K562 (cell line): ENCODE measurements around the gene TNFRSF18. TPM values are rescaled to one million over a fixed set of nuclear protein-coding genes. Genes with fewer than 3 reads are reported as not detected.

Source experiments
- ATAC-seq: fragments of 200-7000 bp; cut with Tn5 transposase; 3 replicates; pipeline ENCODE4 v1.9.1; 2020; ENCODE audit warnings: moderate library complexity
- BruUV-seq: library from RNA; stranded (reverse); fragments of 400-500 nt; replicated peaks from 2 replicates; lab custom pipeline; 2021; lab: Mats Ljungman, UMichigan
- CTCF ChIA-PET: fragments of 300-600 bp; formaldehyde crosslinking; extraction: SDS; loops from one replicate; lab custom pipeline; 2021; ENCODE audit warnings: low intra/inter-chr PET ratio; lab: Yijun Ruan, JAX
- POLR2A ChIA-PET: fragments of 300-600, 350-650 bp; sonication (Branson Sonifier 250); formaldehyde crosslinking; extraction: SDS; loops from one replicate; lab custom pipeline; 2021; ENCODE audit warnings: antibody characterized with exemption, inconsistent platforms; lab: Yijun Ruan, JAX
- DNase-seq, 4 experiments: peaks; one replicate each; pipeline versions ENCODE4 v3.0.0 to v3.0.0-alpha.2; 2011 to 2018; ENCODE audit warnings: low spot score in 3 of 4, mixed read lengths in 3 of 4; ENCODE audit errors: extremely low read depth in 1 of 4
- FAIRE-seq: peaks from 2 replicates; lab custom pipeline; 2011; peaks lifted over from hg19 to GRCh38; lab: Jason Lieb, UNC
- H2AFZ ChIP-seq: 2 replicates; pipeline ENCODE4 v1.6.0; 2011; ENCODE audit warnings: low read depth, low read length, control low read depth, inconsistent platforms
- H3K27ac ChIP-seq: fragments of 200-600 bp; 3 replicates; pipeline ENCODE4 v1.8.0; 2011; ENCODE audit warnings: low read depth, mild to moderate bottlenecking, control low read depth, inconsistent platforms, low read length, moderate library complexity, mixed read lengths; ENCODE audit errors: extremely low read depth
- H3K27me3 ChIP-seq, 2 experiments: fragments of 300-600 bp in 1 of 2; 2 replicates in 1 of 2; 3 replicates in 1 of 2; pipeline versions ENCODE4 v1.6.0 to v1.8.0; 2011; ENCODE audit warnings: inconsistent platforms in 2 of 2, low read length in 2 of 2, mild to moderate bottlenecking in 1 of 2, mixed read lengths in 1 of 2, moderate library complexity in 1 of 2; ENCODE audit not compliant: control insufficient read depth in 2 of 2, insufficient read depth in 2 of 2
- H3K36me3 ChIP-seq: fragments of 300-600 bp; 3 replicates; pipeline ENCODE4 v1.8.0; 2011; ENCODE audit warnings: mild to moderate bottlenecking, low read length, inconsistent platforms; ENCODE audit not compliant: control insufficient read depth, insufficient read depth
- H3K4me1 ChIP-seq, 2 experiments: fragments of 200-600 bp in 1 of 2; replicated peaks in 1 of 2; 2 replicates in 1 of 2; 3 replicates in 1 of 2; pipeline versions ENCODE4 v1.5.1 to v1.8.0; 2011; ENCODE audit warnings: inconsistent platforms in 2 of 2, low read length in 2 of 2, mild to moderate bottlenecking in 1 of 2, mixed read lengths in 1 of 2, moderate library complexity in 1 of 2; ENCODE audit not compliant: control insufficient read depth in 2 of 2, insufficient read depth in 2 of 2
- H3K4me2 ChIP-seq: 2 replicates; pipeline ENCODE4 v1.6.1; 2011; ENCODE audit warnings: low read length, control low read depth, inconsistent platforms, mixed read lengths; ENCODE audit not compliant: insufficient read depth
- H3K4me3 ChIP-seq: fragments of 200-600 bp; sonication (generic), shearing (Covaris generic); 2 replicates; pipeline ENCODE4 v1.5.1; 2016; ENCODE audit warnings: control low read depth, inconsistent platforms
- H3K79me2 ChIP-seq: fragments of 200-600 bp; 3 replicates; pipeline ENCODE4 v1.8.0; 2011; ENCODE audit warnings: low read length, inconsistent platforms; ENCODE audit not compliant: control insufficient read depth, insufficient read depth
- H3K9ac ChIP-seq, 2 experiments: 2 replicates each; pipeline versions ENCODE4 v1.6.0 to v1.6.1; 2011; ENCODE audit warnings: low read depth in 2 of 2, low read length in 2 of 2, control low read depth in 1 of 2, inconsistent platforms in 1 of 2, mild to moderate bottlenecking in 1 of 2, mixed read lengths in 1 of 2; ENCODE audit not compliant: insufficient read depth in 1 of 2
- H3K9me1 ChIP-seq: one replicate; pipeline ENCODE4 v1.6.0; 2011; ENCODE audit warnings: inconsistent platforms, mild to moderate bottlenecking, low read length, moderate library complexity; ENCODE audit not compliant: control insufficient read depth, insufficient read depth
- H3K9me3 ChIP-seq: replicated peaks from 2 replicates; pipeline ENCODE4 v1.5.1; 2011; ENCODE audit warnings: low read depth, low read length, inconsistent platforms; ENCODE audit not compliant: control insufficient read depth, insufficient read depth
- H4K20me1 ChIP-seq: replicated peaks from 2 replicates; pipeline ENCODE4 v1.6.1; 2011; ENCODE audit warnings: low read length, inconsistent platforms, mixed read lengths; ENCODE audit not compliant: control insufficient read depth, insufficient read depth
- ARID1B ChIP-seq: fragments of 450-650 bp; IDR thresholded peaks from 2 replicates; pipeline ENCODE4 v1.6.1; 2016; ENCODE audit warnings: antibody characterized with exemption, mild to moderate bottlenecking, inconsistent platforms
- KLF10 ChIP-seq: fragments of 250-450 bp; sonication (Bioruptor Pico); IDR thresholded peaks from 2 replicates; pipeline ENCODE4 v1.6.1; 2021; ENCODE audit warnings: matching md5 sums
- SRF ChIP-seq, 2 experiments: fragments of 250-450, 450-650 bp in 1 of 2; sonication (Bioruptor Pico) in 1 of 2; sonication (generic) in 1 of 2; formaldehyde crosslinking; IDR thresholded peaks; 2 replicates each; pipeline versions ENCODE4 v1.5.0 to v1.5.1; 2020 to 2022; ENCODE audit warnings: mild to moderate bottlenecking in 1 of 2, missing genetic modification reagents in 1 of 2
- TEAD2 ChIP-seq: fragments of 450-650 bp; IDR thresholded peaks from 2 replicates; pipeline ENCODE4 v1.6.1; 2016; ENCODE audit warnings: missing genetic modification characterization, control low read depth, missing compliant biosample characterization
- TOE1 ChIP-seq, 2 experiments: fragments of 450-650 bp in 1 of 2; sonication (generic) in 1 of 2; formaldehyde crosslinking in 1 of 2; IDR thresholded peaks; 2 replicates each; pipeline versions ENCODE4 v1.7.1 to v1.8.0; 2016 to 2022; ENCODE audit warnings: borderline replicate concordance in 2 of 2, mild to moderate bottlenecking in 2 of 2, antibody characterized with exemption in 1 of 2, inconsistent platforms in 1 of 2, low read depth in 1 of 2, missing genetic modification reagents in 1 of 2, moderate library complexity in 1 of 2
- ZBTB7A ChIP-seq: IDR thresholded peaks from 2 replicates; pipeline ENCODE4 v1.6.1; 2011; ENCODE audit warnings: low read depth, mild to moderate bottlenecking, low read length, moderate library complexity, borderline replicate concordance; ENCODE audit not compliant: control insufficient read depth
- ZKSCAN3 ChIP-seq: fragments of 250-450 bp; sonication (Bioruptor Pico); IDR thresholded peaks from 2 replicates; pipeline ENCODE4 v1.4.0; 2020
- WGBS: fragments of 100-300 bp; shearing (Covaris generic); methylation state at CpG from one replicate; pipeline ENCODE4 v1.1.6; 2016; ENCODE audit warnings: low coverage, mixed read lengths; ENCODE audit not compliant: insufficient coverage; ENCODE audit errors: missing lambda C conversion rate; 5-methylcytosine and 5-hydroxymethylcytosine counted together
- in situ Hi-C: fragments of 300-500 bp; cut with MboI; formaldehyde crosslinking; loops from 4 replicates; pipeline ENCODE4 v1.15.0; 2018; ENCODE audit warnings: inconsistent platforms, mixed read lengths
- intact Hi-C: fragments of 100-400 bp; cut with micrococcal nuclease; formaldehyde crosslinking; loops from 2 replicates; pipeline ENCODE4 v1.14.2; 2022
- polyA plus RNA-seq, 8 experiments: library from polyadenylated mRNA; depleted of rRNA in 4 of 8; stranded (reverse) in 5 of 8; unstranded in 3 of 8; fragments of >200 nt; fragmentation: Nextera tagmentation in 2 of 8; fragmentation: Illumina TruSeq in 1 of 8; extraction: Ambion mirVana in 2 of 8; extraction: Trizol in 1 of 8; gene quantifications; 2 replicates each; pipeline versions ENCODE4 v1.2.1 to v1.2.3, GENCODE V29; 2011 to 2014; ENCODE audit warnings: inconsistent platforms in 1 of 8, missing spikeins in 1 of 8
- total RNA-seq, 7 experiments: library from RNA; depleted of rRNA in 6 of 7; stranded (reverse); fragments of >200 nt in 6 of 7; fragmentation: Illumina TruSeq in 2 of 7; extraction: Trizol in 2 of 7; gene quantifications; 2 replicates each; pipeline versions ENCODE4 v1.2.1 to v1.2.3, GENCODE V29; 2011 to 2021; ENCODE audit warnings: low replicate concordance in 1 of 7
- TF ChIP-seq, protein P1 (sequence below): fragments of 150-350 bp; conservative IDR thresholded peaks from 2 replicates; pipeline ENCODE4 v1.6.1; 2014; ENCODE audit warnings: low read length
- TF ChIP-seq, protein P2 (sequence below): fragments of 450-650 bp; IDR thresholded peaks from 2 replicates; pipeline ENCODE4 v1.6.1; 2017; ENCODE audit warnings: antibody characterized with exemption, mild to moderate bottlenecking
- TF ChIP-seq, protein P3 (sequence below): IDR thresholded peaks from 3 replicates; pipeline ENCODE4 v1.6.1; 2011; ENCODE audit warnings: borderline replicate concordance, mild to moderate bottlenecking, moderate library complexity; ENCODE audit not compliant: insufficient read length; ENCODE audit errors: extremely low read depth

Gene TNFRSF18
- total and polyA plus RNA-seq, 9 of the 15 experiments (the other 6 are each of a cell fraction or from before 2014, with no cell fraction given), result 0.24 to 0.27 TPM; not detected in 7

DNA sequence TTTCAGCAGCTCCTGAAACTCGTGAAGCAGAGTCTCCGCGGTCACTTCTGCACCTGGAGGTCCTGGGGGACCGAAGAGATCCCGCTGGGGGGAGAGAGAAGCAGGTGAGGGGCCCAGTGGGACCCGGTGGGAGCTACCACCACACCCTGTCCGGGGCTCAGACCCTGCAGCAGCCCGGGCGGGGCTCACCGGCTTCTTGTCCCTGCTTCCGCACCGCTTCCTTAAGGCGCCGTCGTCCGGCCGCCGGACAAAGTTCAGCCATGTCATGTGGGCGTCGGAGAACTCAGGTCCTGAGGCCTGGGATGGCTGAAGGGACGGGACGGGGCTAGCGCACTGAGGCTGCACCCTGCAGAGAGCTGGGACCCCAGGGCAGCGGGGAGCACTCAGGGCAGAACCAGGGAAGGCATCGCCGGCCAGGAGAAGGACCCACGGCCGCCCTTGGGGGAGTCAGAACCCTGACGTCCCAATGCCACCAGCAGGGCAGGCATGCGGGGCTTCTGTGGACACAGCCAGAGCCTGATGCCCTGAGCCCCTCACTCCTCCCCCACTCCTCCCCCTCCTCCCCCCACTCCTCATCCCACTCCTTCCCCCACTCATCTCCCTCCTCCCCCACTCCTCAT, 37.9 kb upstream of the TNFRSF18 start:
- H3K9me3 ChIP-seq, result no peaks in the 10 kb centered on the region
- intact Hi-C loops (no loop called here), in situ Hi-C loops (no loop called here)
- no peaks in the 10 kb centered on the region for H3K36me3 ChIP-seq
- no peak overlapping the region for H3K4me3 ChIP-seq
- ATAC-seq (peak; percentile 62), DNase-seq (peak in 1 of 4 experiments; percentile 49), FAIRE-seq (no peak)
- no peaks in the 10 kb centered on the region for H3K27me3 ChIP-seq
- H3K79me2 ChIP-seq, result no peaks in the 10 kb centered on the region
- CTCF ChIA-PET, result no interaction called here
- no TSS peak for BruUV-seq
- H4K20me1 ChIP-seq, result no peaks in the 10 kb centered on the region
- H3K9me1 ChIP-seq, result no peaks in the 10 kb centered on the region
- no peak overlapping the region for H3K27ac ChIP-seq
- H3K4me2 ChIP-seq, result no peak overlapping the region
- POLR2A ChIA-PET, result interaction anchor here (0.7 to 1.6 kb wide), 3 partner anchors 11 to 14 kb away, joined by 3 to 4 read pairs (median 3); no protein-coding TSS in a partner anchor
- WGBS, result 48% methylated on average over 25 of the region's 30 CpGs
- no peak overlapping the region for H2AFZ ChIP-seq
- no peak overlapping the region; a peak in 1 of 4 replicates for H3K9ac ChIP-seq
- H3K4me1 ChIP-seq, result peaks cover 0 to 80% of the 10 kb centered on the region in 2 experiments; a peak in 3 of 5 replicates
- TF ChIP-seq, protein P1, sequence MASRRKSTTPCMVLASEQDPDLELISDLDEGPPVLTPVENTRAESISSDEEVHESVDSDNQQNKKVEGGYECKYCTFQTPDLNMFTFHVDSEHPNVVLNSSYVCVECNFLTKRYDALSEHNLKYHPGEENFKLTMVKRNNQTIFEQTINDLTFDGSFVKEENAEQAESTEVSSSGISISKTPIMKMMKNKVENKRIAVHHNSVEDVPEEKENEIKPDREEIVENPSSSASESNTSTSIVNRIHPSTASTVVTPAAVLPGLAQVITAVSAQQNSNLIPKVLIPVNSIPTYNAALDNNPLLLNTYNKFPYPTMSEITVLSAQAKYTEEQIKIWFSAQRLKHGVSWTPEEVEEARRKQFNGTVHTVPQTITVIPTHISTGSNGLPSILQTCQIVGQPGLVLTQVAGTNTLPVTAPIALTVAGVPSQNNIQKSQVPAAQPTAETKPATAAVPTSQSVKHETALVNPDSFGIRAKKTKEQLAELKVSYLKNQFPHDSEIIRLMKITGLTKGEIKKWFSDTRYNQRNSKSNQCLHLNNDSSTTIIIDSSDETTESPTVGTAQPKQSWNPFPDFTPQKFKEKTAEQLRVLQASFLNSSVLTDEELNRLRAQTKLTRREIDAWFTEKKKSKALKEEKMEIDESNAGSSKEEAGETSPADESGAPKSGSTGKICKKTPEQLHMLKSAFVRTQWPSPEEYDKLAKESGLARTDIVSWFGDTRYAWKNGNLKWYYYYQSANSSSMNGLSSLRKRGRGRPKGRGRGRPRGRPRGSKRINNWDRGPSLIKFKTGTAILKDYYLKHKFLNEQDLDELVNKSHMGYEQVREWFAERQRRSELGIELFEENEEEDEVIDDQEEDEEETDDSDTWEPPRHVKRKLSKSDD, result no peak
- TF ChIP-seq KLF10 (CRISPR knock-in tag) (no peak), ZKSCAN3 (CRISPR knock-in tag) (no peak), TEAD2 (tag) (no peak), SRF (CRISPR knock-in tag; IDR thresholded peaks at IDR 0.05) (no peak), TOE1 (IDR thresholded peaks at IDR 0.05; ENCODE audit: borderline replicate concordance) (no peak), TOE1 (CRISPR knock-in tag; IDR thresholded peaks at IDR 0.05; ENCODE audit: borderline replicate concordance, low read depth) (no peak), ZBTB7A (peak; percentile 50; the same call in 1 of the 2 replicates), ARID1B (no peak)
- TF ChIP-seq, protein P2, sequence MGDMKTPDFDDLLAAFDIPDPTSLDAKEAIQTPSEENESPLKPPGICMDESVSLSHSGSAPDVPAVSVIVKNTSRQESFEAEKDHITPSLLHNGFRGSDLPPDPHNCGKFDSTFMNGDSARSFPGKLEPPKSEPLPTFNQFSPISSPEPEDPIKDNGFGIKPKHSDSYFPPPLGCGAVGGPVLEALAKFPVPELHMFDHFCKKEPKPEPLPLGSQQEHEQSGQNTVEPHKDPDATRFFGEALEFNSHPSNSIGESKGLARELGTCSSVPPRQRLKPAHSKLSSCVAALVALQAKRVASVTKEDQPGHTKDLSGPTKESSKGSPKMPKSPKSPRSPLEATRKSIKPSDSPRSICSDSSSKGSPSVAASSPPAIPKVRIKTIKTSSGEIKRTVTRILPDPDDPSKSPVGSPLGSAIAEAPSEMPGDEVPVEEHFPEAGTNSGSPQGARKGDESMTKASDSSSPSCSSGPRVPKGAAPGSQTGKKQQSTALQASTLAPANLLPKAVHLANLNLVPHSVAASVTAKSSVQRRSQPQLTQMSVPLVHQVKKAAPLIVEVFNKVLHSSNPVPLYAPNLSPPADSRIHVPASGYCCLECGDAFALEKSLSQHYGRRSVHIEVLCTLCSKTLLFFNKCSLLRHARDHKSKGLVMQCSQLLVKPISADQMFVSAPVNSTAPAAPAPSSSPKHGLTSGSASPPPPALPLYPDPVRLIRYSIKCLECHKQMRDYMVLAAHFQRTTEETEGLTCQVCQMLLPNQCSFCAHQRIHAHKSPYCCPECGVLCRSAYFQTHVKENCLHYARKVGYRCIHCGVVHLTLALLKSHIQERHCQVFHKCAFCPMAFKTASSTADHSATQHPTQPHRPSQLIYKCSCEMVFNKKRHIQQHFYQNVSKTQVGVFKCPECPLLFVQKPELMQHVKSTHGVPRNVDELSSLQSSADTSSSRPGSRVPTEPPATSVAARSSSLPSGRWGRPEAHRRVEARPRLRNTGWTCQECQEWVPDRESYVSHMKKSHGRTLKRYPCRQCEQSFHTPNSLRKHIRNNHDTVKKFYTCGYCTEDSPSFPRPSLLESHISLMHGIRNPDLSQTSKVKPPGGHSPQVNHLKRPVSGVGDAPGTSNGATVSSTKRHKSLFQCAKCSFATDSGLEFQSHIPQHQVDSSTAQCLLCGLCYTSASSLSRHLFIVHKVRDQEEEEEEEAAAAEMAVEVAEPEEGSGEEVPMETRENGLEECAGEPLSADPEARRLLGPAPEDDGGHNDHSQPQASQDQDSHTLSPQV, result no peak
- TF ChIP-seq, protein P3, sequence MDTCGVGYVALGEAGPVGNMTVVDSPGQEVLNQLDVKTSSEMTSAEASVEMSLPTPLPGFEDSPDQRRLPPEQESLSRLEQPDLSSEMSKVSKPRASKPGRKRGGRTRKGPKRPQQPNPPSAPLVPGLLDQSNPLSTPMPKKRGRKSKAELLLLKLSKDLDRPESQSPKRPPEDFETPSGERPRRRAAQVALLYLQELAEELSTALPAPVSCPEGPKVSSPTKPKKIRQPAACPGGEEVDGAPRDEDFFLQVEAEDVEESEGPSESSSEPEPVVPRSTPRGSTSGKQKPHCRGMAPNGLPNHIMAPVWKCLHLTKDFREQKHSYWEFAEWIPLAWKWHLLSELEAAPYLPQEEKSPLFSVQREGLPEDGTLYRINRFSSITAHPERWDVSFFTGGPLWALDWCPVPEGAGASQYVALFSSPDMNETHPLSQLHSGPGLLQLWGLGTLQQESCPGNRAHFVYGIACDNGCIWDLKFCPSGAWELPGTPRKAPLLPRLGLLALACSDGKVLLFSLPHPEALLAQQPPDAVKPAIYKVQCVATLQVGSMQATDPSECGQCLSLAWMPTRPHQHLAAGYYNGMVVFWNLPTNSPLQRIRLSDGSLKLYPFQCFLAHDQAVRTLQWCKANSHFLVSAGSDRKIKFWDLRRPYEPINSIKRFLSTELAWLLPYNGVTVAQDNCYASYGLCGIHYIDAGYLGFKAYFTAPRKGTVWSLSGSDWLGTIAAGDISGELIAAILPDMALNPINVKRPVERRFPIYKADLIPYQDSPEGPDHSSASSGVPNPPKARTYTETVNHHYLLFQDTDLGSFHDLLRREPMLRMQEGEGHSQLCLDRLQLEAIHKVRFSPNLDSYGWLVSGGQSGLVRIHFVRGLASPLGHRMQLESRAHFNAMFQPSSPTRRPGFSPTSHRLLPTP, result no peak
